Ovary (tissue), 3 donors: Measurements from ENCODE around the gene PKNOX1.

Experiments used
- CTCF ChIP-seq, 3 donors: fragments of 450-650 bp in 2 of 3; fragments of 200-600 bp in 1 of 3; IDR thresholded peaks; one replicate each; pipeline versions ENCODE4 v1.5.1 to v1.8.0; 2016 to 2022; ENCODE audit warnings: antibody characterized with exemption in 3 of 3, mild to moderate bottlenecking in 1 of 3
- POLR2A ChIP-seq: fragments of 450-650 bp; IDR thresholded peaks from one replicate; pipeline ENCODE4 v1.6.1; 2017; ENCODE audit warnings: antibody characterized with exemption, mild to moderate bottlenecking, moderate library complexity
- donor health status: DM: no; HTN: no; CAD: no.

GRCh38 chr21:42925114-42925926 is 49.0 kb upstream of the PKNOX1 start, which contains the start of gene ERVH48-1:
- no peak for TF ChIP-seq CTCF (IDR thresholded peaks at IDR 0.05)
- no peak for TF ChIP-seq POLR2A
